HepG2 (cell line): ENCODE measurements around the gene SPTAN1. TPM values are rescaled to one million over a fixed set of nuclear protein-coding genes. Genes with fewer than 3 reads are reported as not detected.

Experiments used
- ATAC-seq: fragments of 200-7000 bp; cut with Tn5 transposase; 3 replicates; pipeline ENCODE4 v1.9.1; 2020; ENCODE audit warnings: mild to moderate bottlenecking, moderate library complexity
- BruUV-seq: library from RNA; stranded (reverse); fragments of 400-500 nt; replicated peaks from 2 replicates; lab custom pipeline; 2021; lab: Mats Ljungman, UMichigan
- CTCF ChIA-PET: fragments of 300-600 bp; formaldehyde crosslinking; extraction: SDS; loops from one replicate; lab custom pipeline; 2021; ENCODE audit warnings: low total read pairs, inconsistent platforms, low intra/inter-chr PET ratio; lab: Yijun Ruan, JAX
- POLR2A ChIA-PET: fragments of 350-600 bp; sonication (Branson Sonifier 250); formaldehyde crosslinking; loops from one replicate; lab custom pipeline; 2020; ENCODE audit warnings: antibody characterized with exemption, inconsistent platforms; lab: Yijun Ruan, JAX
- DNase-seq: peaks from one replicate; pipeline ENCODE4 v3.0.0-alpha.2; 2015; ENCODE audit warnings: low spot score
- FAIRE-seq: peaks from 3 replicates; lab custom pipeline; 2011; peaks lifted over from hg19 to GRCh38; lab: Jason Lieb, UNC
- H2AFZ ChIP-seq: one replicate; pipeline ENCODE4 v1.6.1; 2011; ENCODE audit warnings: low read length, inconsistent platforms
- H3K27ac ChIP-seq: fragments of 300-600 bp; 3 replicates; pipeline ENCODE4 v1.8.0; 2011; ENCODE audit warnings: mixed run types, mild to moderate bottlenecking, mixed read lengths, low read length, inconsistent platforms; ENCODE audit not compliant: insufficient read depth; ENCODE audit errors: extremely low read length
- H3K27me3 ChIP-seq, 2 experiments: fragments of 200-600 bp in 1 of 2; 2 replicates in 1 of 2; 3 replicates in 1 of 2; pipeline versions ENCODE4 v1.6.0 to v1.8.0; 2011; ENCODE audit warnings: low read length in 2 of 2, mild to moderate bottlenecking in 2 of 2, moderate library complexity in 2 of 2, inconsistent platforms in 1 of 2; ENCODE audit not compliant: insufficient read depth in 2 of 2, control insufficient read depth in 1 of 2
- H3K36me3 ChIP-seq, 2 experiments: fragments of 200-600 bp in 1 of 2; replicated peaks in 1 of 2; 2 replicates in 1 of 2; 3 replicates in 1 of 2; pipeline versions ENCODE4 v1.5.1 to v1.8.0; 2011; ENCODE audit warnings: low read length in 2 of 2, inconsistent platforms in 1 of 2; ENCODE audit not compliant: insufficient read depth in 2 of 2, control insufficient read depth in 1 of 2
- H3K4me1 ChIP-seq: 2 replicates; pipeline ENCODE4 v1.5.1; 2012; ENCODE audit warnings: low read length, inconsistent platforms; ENCODE audit not compliant: insufficient read depth
- H3K4me2 ChIP-seq: 2 replicates; pipeline ENCODE4 v1.6.0; 2011; ENCODE audit warnings: low read depth, low read length, inconsistent platforms
- H3K4me3 ChIP-seq, 3 experiments: fragments of 200-600 bp in 1 of 3; sonication (generic), shearing (Covaris generic) in 1 of 3; replicated peaks in 1 of 3; 2 replicates each; pipeline ENCODE4 v1.5.1; 2011 to 2016; ENCODE audit warnings: low read length in 3 of 3, inconsistent platforms in 2 of 3, low read depth in 2 of 3, mild to moderate bottlenecking in 2 of 3, control low read depth in 1 of 3, mixed read lengths in 1 of 3; ENCODE audit not compliant: insufficient read depth in 1 of 3
- H3K79me2 ChIP-seq: one replicate; pipeline ENCODE4 v1.6.1; 2011; ENCODE audit warnings: low read length, inconsistent platforms; ENCODE audit not compliant: insufficient read depth
- H3K9ac ChIP-seq: 2 replicates; pipeline ENCODE4 v1.6.0; 2011; ENCODE audit warnings: mild to moderate bottlenecking, low read depth, low read length, inconsistent platforms; ENCODE audit not compliant: insufficient read depth
- H3K9me3 ChIP-seq: 2 replicates; pipeline ENCODE4 v1.5.1; 2012; ENCODE audit warnings: mild to moderate bottlenecking, low read length
- H4K20me1 ChIP-seq: 2 replicates; pipeline ENCODE4 v1.6.0; 2011; ENCODE audit warnings: inconsistent platforms, mild to moderate bottlenecking, low read length, moderate library complexity; ENCODE audit not compliant: insufficient read depth
- AHR ChIP-seq: IDR thresholded peaks from 2 replicates; pipeline ENCODE4 v1.6.1; 2018; ENCODE audit warnings: missing genetic modification reagents, missing compliant biosample characterization
- BRD4 ChIP-seq: sonication (generic); formaldehyde crosslinking; IDR thresholded peaks from 2 replicates; pipeline ENCODE4 v1.4.0; 2020; ENCODE audit warnings: missing genetic modification reagents
- IKZF5 ChIP-seq: IDR thresholded peaks from 2 replicates; pipeline ENCODE4 v1.6.1; 2018; ENCODE audit warnings: missing genetic modification reagents, mild to moderate bottlenecking, missing compliant biosample characterization
- ISL2 ChIP-seq: sonication (generic); formaldehyde crosslinking; IDR thresholded peaks from 2 replicates; pipeline ENCODE4 v1.5.0; 2020; ENCODE audit warnings: missing genetic modification reagents
- PATZ1 ChIP-seq: sonication (generic); formaldehyde crosslinking; IDR thresholded peaks from 2 replicates; pipeline ENCODE4 v1.4.0; 2020; ENCODE audit warnings: missing genetic modification reagents
- ZBTB4 ChIP-seq: sonication (generic); formaldehyde crosslinking; IDR thresholded peaks from 2 replicates; pipeline ENCODE4 v1.4.0; 2020; ENCODE audit warnings: missing genetic modification reagents, mild to moderate bottlenecking, borderline replicate concordance
- ZFP90 ChIP-seq: sonication (generic); formaldehyde crosslinking; IDR thresholded peaks from 2 replicates; pipeline ENCODE4 v1.8.0; 2022; ENCODE audit warnings: missing genetic modification reagents, mild to moderate bottlenecking, inconsistent platforms, borderline replicate concordance
- ZNF142 ChIP-seq: sonication (generic); formaldehyde crosslinking; IDR thresholded peaks from 2 replicates; pipeline ENCODE4 v1.4.0; 2020; ENCODE audit warnings: missing genetic modification reagents
- ZNF20 ChIP-seq: sonication (generic); formaldehyde crosslinking; IDR thresholded peaks from 2 replicates; pipeline ENCODE4 v1.4.0; 2020; ENCODE audit warnings: mild to moderate bottlenecking, moderate library complexity, missing genetic modification reagents
- ZSCAN21 ChIP-seq: sonication (generic); formaldehyde crosslinking; IDR thresholded peaks from 2 replicates; pipeline ENCODE4 v1.8.0; 2022; ENCODE audit warnings: mild to moderate bottlenecking, missing genetic modification reagents, moderate library complexity, borderline replicate concordance
- WGBS: methylation state at CpG from one replicate; pipeline ENCODE4 v1.1.6; 2017; ENCODE audit warnings: low lambda C conversion rate; 5-methylcytosine and 5-hydroxymethylcytosine counted together
- in situ Hi-C: cut with HindIII; loops from 2 replicates; pipeline ENCODE4 v1.10.0; 2017; ENCODE audit warnings: low pct_unique_long_range_greater_than_20kb; ENCODE audit not compliant: extremely low pct_ligation_motif_present
- intact Hi-C: fragments of 100-400 bp; cut with micrococcal nuclease; formaldehyde crosslinking; loops from one replicate; pipeline ENCODE4 v1.10.0; 2022; ENCODE audit not compliant: unreplicated experiment
- polyA plus RNA-seq, 8 experiments: library from polyadenylated mRNA; depleted of rRNA in 3 of 8; stranded (reverse) in 7 of 8; unstranded in 1 of 8; fragments of >200 nt; fragmentation: Illumina TruSeq in 4 of 8; extraction: Trizol in 4 of 8; gene quantifications; 2 replicates each; pipeline versions ENCODE4 v1.2.1 to v1.2.3, GENCODE V29; 2011 to 2016; ENCODE audit warnings: low read depth in 4 of 8, missing spikeins in 1 of 8, mixed read lengths in 1 of 8; ENCODE audit not compliant: insufficient read depth in 1 of 8
- total RNA-seq, 5 experiments: library from RNA; depleted of rRNA; stranded (reverse); fragments of >200 nt; fragmentation: Illumina TruSeq; extraction: Trizol; gene quantifications; 2 replicates each; pipeline ENCODE4 v1.2.3, GENCODE V29; 2016; ENCODE audit warnings: low read depth in 1 of 5

The SPTAN1 gene
- total and polyA plus RNA-seq, 2 of the 13 experiments (the other 11 are each of a cell fraction or from before 2014, with no cell fraction given), result 106 to 111 TPM

GRCh38 chr9:128551657-128552152, 682 bp upstream of the SPTAN1 start:
- Histone ChIP-seq H3K4me1 (peaks cover 59% of the 10 kb centered on the region), H3K9me3 (no peaks in the 10 kb centered on the region), H3K9ac (peak overlapping the region; percentile 61), H3K36me3 (no peaks in the 10 kb centered on the region), H3K4me2 (peak overlapping the region; percentile 95), H2AFZ (peak overlapping the region; percentile 44), H3K79me2 (peaks cover 37% of the 10 kb centered on the region), H3K27ac (no peak overlapping the region), H3K4me3 (peak overlapping the region; percentile 87 to 95 (median 90)), H4K20me1 (peaks cover 18% of the 10 kb centered on the region), H3K27me3 (no peaks in the 10 kb centered on the region; a peak in 1 of 5 replicates)
- FAIRE-seq, result no peak
- under 1% methylated on average over 19 of the region's 22 CpGs for WGBS
- DNase-seq, result no peak
- BruUV-seq, result TSS peak; percentile 86
- no peak for ATAC-seq
- in situ Hi-C loops, result no loop called here
- intact Hi-C loops, result loop anchor here (2.0 to 5.0 kb wide), 2 partner anchors 49 to 85 kb away; partner anchors contain the start of gene GLE1
- CTCF ChIA-PET, result no interaction called here
- POLR2A ChIA-PET, result interaction anchor here (0.7 to 3.1 kb wide), 11 partner anchors 9 to 275 kb away, joined by 3 to 13 read pairs (median 4); partner anchors contain the start of genes GLE1, GOLGA2 and SWI5
- TF ChIP-seq AHR (CRISPR knock-in tag) (peak; percentile 51; the same call in 1 of the 2 replicates), ISL2 (peak; percentile 22; the same call in 1 of the 2 replicates), ZNF142 (CRISPR knock-in tag) (no peak), ZSCAN21 (0 out of 2 replicates have a peak, but pooled peaks have one; percentile 3), ZFP90 (CRISPR knock-in tag) (peak; percentile 17; the same call in 1 of the 2 replicates), PATZ1 (CRISPR knock-in tag) (peak; percentile 67), ZBTB4 (no peak), BRD4 (CRISPR knock-in tag) (0 out of 2 replicates have a peak, but pooled peaks have one; percentile 48), IKZF5 (CRISPR knock-in tag) (0 out of 2 replicates have a peak, but pooled peaks have one; percentile 5), ZNF20 (CRISPR knock-in tag) (no peak)
